HepG2 (cell line): ENCODE measurements around the gene SRSF2. TPM values are rescaled to one million over a fixed set of nuclear protein-coding genes. Genes with fewer than 3 reads are reported as not detected.
A peak's percentile ranks its signal among the peaks of the same experiment; 100 is the strongest.

Experiments
- CBX1 ChIP-seq: IDR thresholded peaks from one replicate; pipeline ENCODE4 v1.6.1; 2016; ENCODE audit warnings: antibody characterized with exemption, low read depth
- KAT7 ChIP-seq: IDR thresholded peaks from 2 replicates; pipeline ENCODE4 v1.6.1; 2018; ENCODE audit warnings: borderline replicate concordance, missing compliant biosample characterization
- KLF12 ChIP-seq: sonication (generic); formaldehyde crosslinking; IDR thresholded peaks from 2 replicates; pipeline ENCODE4 v1.4.0; 2020; ENCODE audit warnings: missing genetic modification reagents, borderline replicate concordance
- MEIS2 ChIP-seq: sonication (generic); formaldehyde crosslinking; IDR thresholded peaks from 2 replicates; pipeline ENCODE4 v1.9.0; 2021; ENCODE audit warnings: mild to moderate bottlenecking, missing genetic modification reagents
- MIXL1 ChIP-seq: IDR thresholded peaks from 2 replicates; pipeline ENCODE4 v1.6.1; 2016
- MTERF4 ChIP-seq: sonication (generic); formaldehyde crosslinking; IDR thresholded peaks from 2 replicates; pipeline ENCODE4 v1.8.0; 2023; ENCODE audit warnings: mild to moderate bottlenecking, missing genetic modification reagents
- NCOR1 ChIP-seq: fragments of 200-600 bp; sonication (generic); IDR thresholded peaks from 2 replicates; pipeline ENCODE4 v1.7.0; 2017; ENCODE audit warnings: antibody characterized with exemption, low read length, borderline replicate concordance
- POLR2G ChIP-seq: fragments of 200-400 bp; formaldehyde crosslinking; IDR thresholded peaks from 2 replicates; pipeline ENCODE4 v1.6.1; 2018; ENCODE audit warnings: mild to moderate bottlenecking, low read depth, low read length, moderate library complexity
- RAD21 ChIP-seq: fragments of 450-650 bp; formaldehyde crosslinking; IDR thresholded peaks from 2 replicates; pipeline ENCODE4 v1.5.0; 2020; ENCODE audit warnings: mild to moderate bottlenecking
- SMC3 ChIP-seq: IDR thresholded peaks from 2 replicates; pipeline ENCODE4 v1.6.1; 2011; ENCODE audit warnings: low read length, improper control_type of control experiment
- ZBTB39 ChIP-seq: sonication (generic); formaldehyde crosslinking; IDR thresholded peaks from 2 replicates; pipeline ENCODE4 v1.5.0; 2020; ENCODE audit warnings: missing genetic modification reagents
- ZNF230 ChIP-seq: sonication (generic); formaldehyde crosslinking; IDR thresholded peaks from 2 replicates; pipeline ENCODE4 v1.4.0; 2020; ENCODE audit warnings: mild to moderate bottlenecking, missing genetic modification reagents
- ZNF407 ChIP-seq: sonication (generic); formaldehyde crosslinking; IDR thresholded peaks from one replicate; pipeline ENCODE4 v1.5.1; 2020; ENCODE audit warnings: mild to moderate bottlenecking, missing genetic modification reagents; ENCODE audit errors: not compliant biosample characterization
- ZNF576 ChIP-seq: sonication (generic); formaldehyde crosslinking; IDR thresholded peaks from 2 replicates; pipeline ENCODE4 v1.4.0; 2020; ENCODE audit warnings: mild to moderate bottlenecking, missing genetic modification reagents
- ZNF749 ChIP-seq: sonication (generic); formaldehyde crosslinking; IDR thresholded peaks from 2 replicates; pipeline ENCODE4 v1.8.0; 2022; ENCODE audit warnings: mild to moderate bottlenecking, missing genetic modification reagents, moderate library complexity, borderline replicate concordance
- ZNF878 ChIP-seq: sonication (generic); formaldehyde crosslinking; IDR thresholded peaks from 2 replicates; pipeline ENCODE4 v1.8.1; 2023; ENCODE audit warnings: mild to moderate bottlenecking, missing genetic modification reagents, moderate library complexity
- ZNF883 ChIP-seq: sonication (generic); formaldehyde crosslinking; IDR thresholded peaks from 2 replicates; pipeline ENCODE4 v1.5.1; 2020; ENCODE audit warnings: mild to moderate bottlenecking, missing genetic modification reagents; ENCODE audit errors: not compliant biosample characterization
- polyA plus RNA-seq, 8 experiments: library from polyadenylated mRNA; depleted of rRNA in 3 of 8; stranded (reverse) in 7 of 8; unstranded in 1 of 8; fragments of >200 nt; fragmentation: Illumina TruSeq in 4 of 8; extraction: Trizol in 4 of 8; gene quantifications; 2 replicates each; pipeline versions ENCODE4 v1.2.1 to v1.2.3, GENCODE V29; 2011 to 2016; ENCODE audit warnings: low read depth in 4 of 8, missing spikeins in 1 of 8, mixed read lengths in 1 of 8; ENCODE audit not compliant: insufficient read depth in 1 of 8
- total RNA-seq, 5 experiments: library from RNA; depleted of rRNA; stranded (reverse); fragments of >200 nt; fragmentation: Illumina TruSeq; extraction: Trizol; gene quantifications; 2 replicates each; pipeline ENCODE4 v1.2.3, GENCODE V29; 2016; ENCODE audit warnings: low read depth in 1 of 5
- TF ChIP-seq, protein P1 (sequence below): sonication (generic); formaldehyde crosslinking; IDR thresholded peaks from 2 replicates; pipeline ENCODE4 v1.5.1; 2020; ENCODE audit warnings: missing genetic modification reagents, mild to moderate bottlenecking, borderline replicate concordance

Gene SRSF2
- total and polyA plus RNA-seq, 2 of the 13 experiments (the other 11 are each of a cell fraction or from before 2014, with no cell fraction given) = 306 to 319 TPM

DNA sequence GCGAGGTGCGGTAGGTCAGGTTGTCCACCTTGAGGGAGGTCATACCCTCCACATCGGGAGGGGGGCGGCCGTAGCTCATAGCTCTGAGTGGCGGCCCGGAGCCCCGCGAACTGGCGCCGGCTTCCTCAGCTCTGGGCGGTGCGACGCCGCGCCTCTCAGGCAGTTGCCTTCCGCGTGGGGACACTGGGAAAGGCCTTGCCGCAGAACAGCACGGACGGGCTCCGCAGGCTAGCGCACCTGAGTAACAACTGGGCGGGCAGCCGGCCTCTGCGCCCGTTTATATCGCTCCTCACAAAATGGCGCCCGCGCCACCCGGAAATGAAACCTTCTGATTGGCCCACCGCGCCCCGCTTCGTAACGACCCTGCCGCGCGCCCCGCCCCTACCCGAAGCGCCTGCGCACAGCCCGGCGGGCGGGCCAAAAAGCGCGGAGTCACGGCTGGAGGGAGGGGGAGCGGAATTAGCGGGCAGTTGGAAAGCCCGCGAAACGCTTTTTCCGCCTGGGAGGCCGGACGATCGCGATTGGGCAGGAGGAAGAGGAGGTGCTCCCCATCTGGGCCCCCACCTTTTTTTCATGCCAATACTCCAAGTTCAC is at the start of gene SRSF2 (continued):
- TF ChIP-seq MEIS2 (CRISPR knock-in tag) = peak; percentile 88
- TF ChIP-seq ZNF576 (CRISPR knock-in tag) = no peak; the same call in 1 of the 2 replicates
- TF ChIP-seq MTERF4 (CRISPR knock-in tag) = peak; percentile 1
- TF ChIP-seq CBX1 = no peak
- TF ChIP-seq ZNF230 (CRISPR knock-in tag) = peak; percentile 98
- TF ChIP-seq SMC3 = no peak
- TF ChIP-seq, protein P1, sequence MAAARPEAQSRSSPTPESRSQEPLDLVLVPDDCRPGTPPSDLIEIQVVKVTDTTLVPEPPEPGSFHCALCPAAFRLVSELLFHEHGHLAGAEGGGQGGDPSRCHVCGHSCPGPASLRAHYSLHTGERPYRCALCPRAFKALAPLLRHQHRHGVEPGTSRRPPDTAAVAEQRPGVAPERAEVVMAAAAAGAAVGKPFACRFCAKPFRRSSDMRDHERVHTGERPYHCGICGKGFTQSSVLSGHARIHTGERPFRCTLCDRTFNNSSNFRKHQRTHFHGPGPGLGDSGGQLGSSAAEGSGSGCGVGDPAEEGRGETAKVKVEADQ = 0 out of 2 replicates have a peak, but pooled peaks have one; percentile 38
- peak; percentile 49 for TF ChIP-seq ZNF407
- TF ChIP-seq KLF12 (CRISPR knock-in tag) = peak; percentile 84
- peak; percentile 92 for TF ChIP-seq MIXL1 (CRISPR knock-in tag)
- TF ChIP-seq ZBTB39 = peak; percentile 35; the same call in 1 of the 2 replicates
- no peak for TF ChIP-seq NCOR1
- peak; percentile 67 for TF ChIP-seq ZNF749 (CRISPR knock-in tag)
- TF ChIP-seq ZNF878 = peak; percentile 97
- TF ChIP-seq POLR2G = peak; percentile 100
- TF ChIP-seq KAT7 (CRISPR knock-in tag) = peak; percentile 99
- peak; percentile 60 for TF ChIP-seq ZNF883
- peak; percentile 63 for TF ChIP-seq RAD21 (CRISPR knock-in tag)
